ENCODE measurements around the gene ARHGAP6. TPM values are rescaled to one million over a fixed set of nuclear protein-coding genes. Genes with fewer than 3 reads are reported as not detected.
"Not testable (repeated sequence)": the region's sequence is repeated elsewhere in the genome, so short reads cannot be mapped to it uniquely, and the experiment has no call there.

The ARHGAP6 gene
- total RNA-seq, 1 donor from 2014 or later: not detected

- no peaks in the 10 kb centered on the region for H3K4me1 Mint-ChIP-seq (ENCODE audit: low read depth)
- intact Hi-C loops (cut with micrococcal nuclease): no loop called here
- H3K27ac Mint-ChIP-seq: no peak overlapping the region
- H3K36me3 Mint-ChIP-seq (ENCODE audit: low read depth): no peaks in the 10 kb centered on the region
- no peaks in the 10 kb centered on the region for H3K9me3 Mint-ChIP-seq
- no peak overlapping the region for H3K4me3 Mint-ChIP-seq (ENCODE audit: low read depth)
- peaks cover 2% of the 10 kb centered on the region for H3K27me3 Mint-ChIP-seq (ENCODE audit: low read depth)
- DNase-seq (ENCODE audit: low spot score): no peak
Observed at GRCh38 chrX:11580789-11581188, 84.9 kb downstream of the ARHGAP6 start.

- Mint-ChIP-seq H3K36me3 (ENCODE audit: low read depth) (no peaks in the 10 kb centered on the region), H3K4me1 (ENCODE audit: low read depth) (no peaks in the 10 kb centered on the region), H3K9me3 (no peaks in the 10 kb centered on the region), H3K4me3 (ENCODE audit: low read depth) (no peak overlapping the region), H3K27me3 (ENCODE audit: low read depth) (peaks cover 2% of the 10 kb centered on the region), H3K27ac (no peak overlapping the region)
- DNase-seq (ENCODE audit: low spot score): no peak
- intact Hi-C loops (cut with micrococcal nuclease): no loop called here
Observed at GRCh38 chrX:11579636-11580600, 85.8 kb downstream of the ARHGAP6 start.

GRCh38 chrX:11578301-11578700, 87.4 kb downstream of the ARHGAP6 start:
- H3K27ac Mint-ChIP-seq; intact Hi-C loops (cut with micrococcal nuclease); DNase-seq (ENCODE audit: low spot score); H3K4me3 Mint-ChIP-seq (ENCODE audit: low read depth); H3K36me3 Mint-ChIP-seq (ENCODE audit: low read depth); H3K27me3 Mint-ChIP-seq (ENCODE audit: low read depth); H3K9me3 Mint-ChIP-seq; H3K4me1 Mint-ChIP-seq (ENCODE audit: low read depth): not testable (repeated sequence)

- Mint-ChIP-seq H3K27ac (no peak overlapping the region), H3K27me3 (ENCODE audit: low read depth) (peaks cover 2% of the 10 kb centered on the region), H3K4me3 (ENCODE audit: low read depth) (no peak overlapping the region), H3K36me3 (ENCODE audit: low read depth) (no peaks in the 10 kb centered on the region), H3K4me1 (ENCODE audit: low read depth) (no peaks in the 10 kb centered on the region), H3K9me3 (no peaks in the 10 kb centered on the region)
- intact Hi-C loops (cut with micrococcal nuclease): no loop called here
- DNase-seq (ENCODE audit: low spot score): no peak
Observed at GRCh38 chrX:11577603-11578002, 88.1 kb downstream of the ARHGAP6 start.

- H3K27me3 Mint-ChIP-seq (ENCODE audit: low read depth): peaks cover 2% of the 10 kb centered on the region
- H3K9me3 Mint-ChIP-seq: no peaks in the 10 kb centered on the region
- H3K4me3 Mint-ChIP-seq (ENCODE audit: low read depth): no peak overlapping the region
- H3K27ac Mint-ChIP-seq: no peak overlapping the region
- H3K36me3 Mint-ChIP-seq (ENCODE audit: low read depth): no peaks in the 10 kb centered on the region
- intact Hi-C loops (cut with micrococcal nuclease): no loop called here
- DNase-seq (ENCODE audit: low spot score): no peak
- no peaks in the 10 kb centered on the region for H3K4me1 Mint-ChIP-seq (ENCODE audit: low read depth)
Observed at GRCh38 chrX:11575332-11575731, 90.4 kb downstream of the ARHGAP6 start.

GRCh38 chrX:11567528-11568220, 98.0 kb downstream of the ARHGAP6 start:
- intact Hi-C loops (cut with micrococcal nuclease): no loop called here
- DNase-seq (ENCODE audit: low spot score): no peak
- Mint-ChIP-seq H3K4me1 (ENCODE audit: low read depth) (no peaks in the 10 kb centered on the region), H3K9me3 (no peaks in the 10 kb centered on the region), H3K27ac (no peak overlapping the region), H3K27me3 (ENCODE audit: low read depth) (no peaks in the 10 kb centered on the region), H3K4me3 (ENCODE audit: low read depth) (no peak overlapping the region), H3K36me3 (ENCODE audit: low read depth) (no peaks in the 10 kb centered on the region)

- H3K27me3 Mint-ChIP-seq (ENCODE audit: low read depth): no peaks in the 10 kb centered on the region
- no peak overlapping the region for H3K27ac Mint-ChIP-seq
- H3K4me3 Mint-ChIP-seq (ENCODE audit: low read depth): no peak overlapping the region
- H3K36me3 Mint-ChIP-seq (ENCODE audit: low read depth): no peaks in the 10 kb centered on the region
- no peak for DNase-seq (ENCODE audit: low spot score)
- no peaks in the 10 kb centered on the region for H3K9me3 Mint-ChIP-seq
- intact Hi-C loops (cut with micrococcal nuclease): no loop called here
- H3K4me1 Mint-ChIP-seq (ENCODE audit: low read depth): no peaks in the 10 kb centered on the region
Observed at GRCh38 chrX:11566789-11567188, 98.9 kb downstream of the ARHGAP6 start.

GRCh38 chrX:11566173-11566572, 99.5 kb downstream of the ARHGAP6 start:
- H3K27ac Mint-ChIP-seq: no peak overlapping the region
- no peaks in the 10 kb centered on the region for H3K27me3 Mint-ChIP-seq (ENCODE audit: low read depth)
- H3K4me3 Mint-ChIP-seq (ENCODE audit: low read depth): no peak overlapping the region
- DNase-seq (ENCODE audit: low spot score): no peak
- H3K36me3 Mint-ChIP-seq (ENCODE audit: low read depth): no peaks in the 10 kb centered on the region
- intact Hi-C loops (cut with micrococcal nuclease): no loop called here
- H3K4me1 Mint-ChIP-seq (ENCODE audit: low read depth): no peaks in the 10 kb centered on the region
- no peaks in the 10 kb centered on the region for H3K9me3 Mint-ChIP-seq

GRCh38 chrX:11564546-11564945, 101.2 kb downstream of the ARHGAP6 start:
- H3K4me1 Mint-ChIP-seq (ENCODE audit: low read depth): no peaks in the 10 kb centered on the region
- no peak overlapping the region for H3K4me3 Mint-ChIP-seq (ENCODE audit: low read depth)
- intact Hi-C loops (cut with micrococcal nuclease): no loop called here
- DNase-seq (ENCODE audit: low spot score): no peak
- no peaks in the 10 kb centered on the region for H3K9me3 Mint-ChIP-seq
- H3K27me3 Mint-ChIP-seq (ENCODE audit: low read depth): no peaks in the 10 kb centered on the region
- no peak overlapping the region for H3K27ac Mint-ChIP-seq
- no peaks in the 10 kb centered on the region for H3K36me3 Mint-ChIP-seq (ENCODE audit: low read depth)

GRCh38 chrX:11562570-11562969, 103.2 kb downstream of the ARHGAP6 start:
- Mint-ChIP-seq H3K4me1 (ENCODE audit: low read depth) (no peaks in the 10 kb centered on the region), H3K27me3 (ENCODE audit: low read depth) (no peaks in the 10 kb centered on the region), H3K27ac (no peak overlapping the region), H3K9me3 (no peaks in the 10 kb centered on the region), H3K36me3 (ENCODE audit: low read depth) (no peaks in the 10 kb centered on the region), H3K4me3 (ENCODE audit: low read depth) (no peak overlapping the region)
- intact Hi-C loops (cut with micrococcal nuclease): no loop called here
- no peak for DNase-seq (ENCODE audit: low spot score)

- Mint-ChIP-seq H3K4me3 (ENCODE audit: low read depth) (no peak overlapping the region), H3K4me1 (ENCODE audit: low read depth) (no peaks in the 10 kb centered on the region), H3K27ac (no peak overlapping the region), H3K9me3 (no peaks in the 10 kb centered on the region), H3K27me3 (ENCODE audit: low read depth) (peaks cover 2% of the 10 kb centered on the region), H3K36me3 (ENCODE audit: low read depth) (no peaks in the 10 kb centered on the region)
- peak; percentile 9 for DNase-seq (ENCODE audit: low spot score)
- intact Hi-C loops (cut with micrococcal nuclease): no loop called here
Observed at GRCh38 chrX:11558972-11559371, 106.7 kb downstream of the ARHGAP6 start.

- Mint-ChIP-seq H3K9me3 (no peaks in the 10 kb centered on the region), H3K27me3 (ENCODE audit: low read depth) (peaks cover 2% of the 10 kb centered on the region), H3K4me1 (ENCODE audit: low read depth) (no peaks in the 10 kb centered on the region), H3K27ac (no peak overlapping the region), H3K36me3 (ENCODE audit: low read depth) (no peaks in the 10 kb centered on the region), H3K4me3 (ENCODE audit: low read depth) (no peak overlapping the region)
- intact Hi-C loops (cut with micrococcal nuclease): no loop called here
- no peak for DNase-seq (ENCODE audit: low spot score)
Observed at GRCh38 chrX:11557120-11557519, 108.6 kb downstream of the ARHGAP6 start.

- Mint-ChIP-seq H3K4me1 (ENCODE audit: low read depth) (no peaks in the 10 kb centered on the region), H3K27ac (no peak overlapping the region), H3K27me3 (ENCODE audit: low read depth) (peaks cover 3% of the 10 kb centered on the region), H3K36me3 (ENCODE audit: low read depth) (no peaks in the 10 kb centered on the region), H3K4me3 (ENCODE audit: low read depth) (no peak overlapping the region), H3K9me3 (no peaks in the 10 kb centered on the region)
- intact Hi-C loops (cut with micrococcal nuclease): no loop called here
- no peak for DNase-seq (ENCODE audit: low spot score)
Observed at GRCh38 chrX:11555759-11556158, 110.0 kb downstream of the ARHGAP6 start.

Data from activated T-helper 2 cell treated with anti-CD3 and anti-CD28 coated beads, Interferon-gamma antibody, Interleukin-2, Interleukin-4, amounts not matched to agents 10 μg/mL and 5 μg/mL and 100 μg/mL, durations not matched to agents 14 hours and 24 hours and 36 hours (primary cell).